ENCODE results near the gene STX1B. TPM values are rescaled to one million over a fixed set of nuclear protein-coding genes. Genes with fewer than 3 reads are reported as not detected.

Gene STX1B
- total RNA-seq, 2 experiments from 2014 or later, result 0.47 to 2.1 TPM

DNA sequence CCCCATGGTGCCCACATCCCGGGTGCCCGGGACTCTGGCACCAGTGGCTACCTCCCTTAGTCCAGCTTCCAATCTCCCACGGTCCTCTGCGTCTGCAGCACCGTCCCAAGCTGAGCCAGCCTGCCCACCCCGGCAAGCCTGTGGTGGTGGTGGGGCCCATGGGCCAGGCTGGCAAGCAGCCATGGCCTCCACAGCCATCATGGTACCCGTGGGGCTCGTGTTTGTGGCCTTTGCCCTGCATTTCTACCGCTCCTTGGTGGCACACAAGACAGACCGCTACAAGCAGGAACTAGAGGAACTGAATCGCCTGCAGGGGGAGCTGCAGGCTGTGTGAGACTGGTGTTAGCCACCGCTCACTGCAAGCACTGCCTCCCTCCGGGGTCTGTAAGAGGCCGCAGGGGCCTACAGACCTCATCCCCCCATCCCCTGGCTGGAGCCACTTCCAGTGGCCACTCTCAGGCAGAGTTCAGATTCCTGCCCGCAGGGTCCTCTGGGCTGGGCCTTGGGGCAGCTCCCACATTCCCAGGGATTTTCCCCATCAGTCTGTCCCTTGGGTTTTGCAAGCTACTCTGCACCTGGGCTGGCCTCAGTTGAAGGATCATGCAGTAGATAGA is 56.8 kb downstream of the STX1B start:
- H3K9me3 ChIP-seq (ENCODE audit: low read length), result no peaks in the 10 kb centered on the region
- peak; percentile 91 for DNase-seq (ENCODE audit: low spot score)
- H4K20me1 ChIP-seq (ENCODE audit: insufficient read depth, low read length), result peaks cover 3% of the 10 kb centered on the region
- H3K4me3 ChIP-seq (ENCODE audit: low read depth, low read length, poor library complexity, severe bottlenecking), result no peak overlapping the region
- H3K4me1 ChIP-seq (ENCODE audit: insufficient read depth, low read length, poor library complexity, severe bottlenecking), result peaks cover 45% of the 10 kb centered on the region
- H2AFZ ChIP-seq (ENCODE audit: low read length), result no peak overlapping the region
- peak overlapping the region; percentile 29; the same call in 1 of the 2 replicates for H3K4me2 ChIP-seq (ENCODE audit: low read length)
- no peaks in the 10 kb centered on the region for H3K9me2 ChIP-seq (ENCODE audit: insufficient read depth, low read length)
- CTCF ChIA-PET (ENCODE audit: unreplicated experiment), result interaction anchor here (0.6 kb wide), 1 partner anchor 135 kb away, joined by 3 read pairs; the partner anchor contains the start of gene PRSS53
- H3K36me3 ChIP-seq (ENCODE audit: insufficient read depth, low read length), result peaks cover 1% of the 10 kb centered on the region; the same call in 1 of the 2 replicates
- no TSS peak for BruUV-seq (replicated peaks)
- POLR2A ChIA-PET, result interaction anchor here (0.6 to 1.3 kb wide), 4 partner anchors 9 to 164 kb away, joined by 3 to 7 read pairs (median 4); partner anchors contain the start of gene KAT8
- TF ChIP-seq, protein P1, sequence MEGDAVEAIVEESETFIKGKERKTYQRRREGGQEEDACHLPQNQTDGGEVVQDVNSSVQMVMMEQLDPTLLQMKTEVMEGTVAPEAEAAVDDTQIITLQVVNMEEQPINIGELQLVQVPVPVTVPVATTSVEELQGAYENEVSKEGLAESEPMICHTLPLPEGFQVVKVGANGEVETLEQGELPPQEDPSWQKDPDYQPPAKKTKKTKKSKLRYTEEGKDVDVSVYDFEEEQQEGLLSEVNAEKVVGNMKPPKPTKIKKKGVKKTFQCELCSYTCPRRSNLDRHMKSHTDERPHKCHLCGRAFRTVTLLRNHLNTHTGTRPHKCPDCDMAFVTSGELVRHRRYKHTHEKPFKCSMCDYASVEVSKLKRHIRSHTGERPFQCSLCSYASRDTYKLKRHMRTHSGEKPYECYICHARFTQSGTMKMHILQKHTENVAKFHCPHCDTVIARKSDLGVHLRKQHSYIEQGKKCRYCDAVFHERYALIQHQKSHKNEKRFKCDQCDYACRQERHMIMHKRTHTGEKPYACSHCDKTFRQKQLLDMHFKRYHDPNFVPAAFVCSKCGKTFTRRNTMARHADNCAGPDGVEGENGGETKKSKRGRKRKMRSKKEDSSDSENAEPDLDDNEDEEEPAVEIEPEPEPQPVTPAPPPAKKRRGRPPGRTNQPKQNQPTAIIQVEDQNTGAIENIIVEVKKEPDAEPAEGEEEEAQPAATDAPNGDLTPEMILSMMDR (conservative IDR thresholded peaks at IDR 0.05; ENCODE audit: low read length), result peak; percentile 92
- no peak for TF ChIP-seq EZH2phosphoT487 (IDR thresholded peaks at IDR 0.05; ENCODE audit: borderline replicate concordance, low read depth, low read length)
- H3K27ac ChIP-seq (ENCODE audit: low read depth, low read length, poor library complexity, severe bottlenecking), result peak overlapping the region; percentile 27
- H3K79me2 ChIP-seq (ENCODE audit: insufficient read depth, low read depth, low read length), result peaks cover 7% of the 10 kb centered on the region
- intact Hi-C loops (cut with micrococcal nuclease; ENCODE audit: unreplicated experiment), result no loop called here

DNA sequence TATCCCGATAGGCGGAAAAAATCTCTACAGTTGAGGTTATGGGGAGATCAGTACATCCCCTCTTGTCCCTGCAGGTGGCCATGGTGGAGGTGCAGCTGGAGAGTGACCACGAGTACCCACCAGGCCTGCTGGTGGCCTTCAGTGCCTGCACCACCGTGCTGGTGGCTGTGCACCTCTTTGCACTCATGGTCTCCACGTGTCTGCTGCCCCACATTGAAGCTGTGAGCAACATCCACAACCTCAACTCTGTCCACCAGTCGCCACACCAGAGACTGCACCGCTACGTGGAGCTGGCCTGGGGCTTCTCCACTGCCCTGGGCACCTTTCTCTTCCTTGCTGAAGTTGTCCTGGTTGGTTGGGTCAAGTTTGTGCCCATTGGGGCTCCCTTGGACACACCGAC is 57.3 kb downstream of the STX1B start:
- BruUV-seq (replicated peaks), result no TSS peak
- Histone ChIP-seq H2AFZ (ENCODE audit: low read length) (no peak overlapping the region), H3K9me2 (ENCODE audit: insufficient read depth, low read length) (no peaks in the 10 kb centered on the region), H4K20me1 (ENCODE audit: insufficient read depth, low read length) (no peaks in the 10 kb centered on the region), H3K36me3 (ENCODE audit: insufficient read depth, low read length) (no peaks in the 10 kb centered on the region), H3K4me1 (ENCODE audit: insufficient read depth, low read length, poor library complexity, severe bottlenecking) (peaks cover 47% of the 10 kb centered on the region), H3K27ac (ENCODE audit: low read depth, low read length, poor library complexity, severe bottlenecking) (no peak overlapping the region), H3K9me3 (ENCODE audit: low read length) (no peaks in the 10 kb centered on the region), H3K79me2 (ENCODE audit: insufficient read depth, low read depth, low read length) (peaks cover 4% of the 10 kb centered on the region; the same call in 1 of the 2 replicates), H3K4me2 (ENCODE audit: low read length) (no peak overlapping the region), H3K4me3 (ENCODE audit: low read depth, low read length, poor library complexity, severe bottlenecking) (no peak overlapping the region)
- ChIA-PET POLR2A (interaction anchor here (0.6 to 1.3 kb wide), 2 partner anchors 9 to 165 kb away, joined by 4 to 7 read pairs; partner anchors contain the start of gene KAT8), CTCF (ENCODE audit: unreplicated experiment) (no interaction called here)
- intact Hi-C loops (cut with micrococcal nuclease; ENCODE audit: unreplicated experiment), result no loop called here
- no peak for DNase-seq (ENCODE audit: low spot score)
- TF ChIP-seq, protein P1 (conservative IDR thresholded peaks at IDR 0.05; ENCODE audit: low read length), result no peak
- TF ChIP-seq EZH2phosphoT487 (IDR thresholded peaks at IDR 0.05; ENCODE audit: borderline replicate concordance, low read depth, low read length), result no peak

DNA sequence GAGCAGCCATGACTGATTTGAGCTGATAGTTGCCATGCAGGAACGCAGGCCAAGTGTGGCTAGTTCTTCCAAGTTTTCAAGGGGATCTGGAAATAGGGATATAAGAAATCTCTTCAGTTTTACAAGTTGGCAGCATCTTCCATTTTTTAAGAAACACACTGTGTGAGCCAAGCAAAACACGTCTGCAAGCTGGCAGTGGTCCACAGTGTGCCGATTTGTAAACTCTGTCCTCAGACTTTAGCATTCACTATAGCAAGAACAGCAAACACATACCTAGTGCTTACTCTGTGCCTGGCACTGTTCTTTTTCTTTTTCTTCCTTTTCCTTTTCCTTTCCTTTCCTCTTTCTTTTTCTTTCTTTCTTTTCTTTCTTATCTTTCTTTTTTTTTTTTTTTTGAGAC is 58.7 kb downstream of the STX1B start:
- CTCF ChIA-PET (ENCODE audit: unreplicated experiment), result no interaction called here

More for the DNA sequence above, 58.7 kb downstream of the STX1B start:
- intact Hi-C loops (cut with micrococcal nuclease; ENCODE audit: unreplicated experiment), result no loop called here
- no peaks in the 10 kb centered on the region for H4K20me1 ChIP-seq (ENCODE audit: insufficient read depth, low read length)
- no TSS peak for BruUV-seq (replicated peaks)
- no peak overlapping the region for H3K27ac ChIP-seq (ENCODE audit: low read depth, low read length, poor library complexity, severe bottlenecking)
- no peaks in the 10 kb centered on the region for H3K9me2 ChIP-seq (ENCODE audit: insufficient read depth, low read length)
- POLR2A ChIA-PET, result interaction anchor here (0.6 kb wide), 1 partner anchor 107 kb away, joined by 3 read pairs; no protein-coding TSS in a partner anchor
- DNase-seq (ENCODE audit: low spot score), result no peak
- TF ChIP-seq, protein P1 (conservative IDR thresholded peaks at IDR 0.05; ENCODE audit: low read length), result no peak
- TF ChIP-seq EZH2phosphoT487 (IDR thresholded peaks at IDR 0.05; ENCODE audit: borderline replicate concordance, low read depth, low read length), result no peak
- peaks cover 4% of the 10 kb centered on the region; the same call in 1 of the 2 replicates for H3K79me2 ChIP-seq (ENCODE audit: insufficient read depth, low read depth, low read length)
- no peaks in the 10 kb centered on the region for H3K9me3 ChIP-seq (ENCODE audit: low read length)
- H3K36me3 ChIP-seq (ENCODE audit: insufficient read depth, low read length), result no peaks in the 10 kb centered on the region
- H2AFZ ChIP-seq (ENCODE audit: low read length), result no peak overlapping the region
- no peak overlapping the region for H3K4me3 ChIP-seq (ENCODE audit: low read depth, low read length, poor library complexity, severe bottlenecking)
- H3K4me1 ChIP-seq (ENCODE audit: insufficient read depth, low read length, poor library complexity, severe bottlenecking), result peaks cover 46% of the 10 kb centered on the region
- no peak overlapping the region for H3K4me2 ChIP-seq (ENCODE audit: low read length)
